ENCODE results near the gene ATP4A. TPM values are rescaled to one million over a fixed set of nuclear protein-coding genes. Genes with fewer than 3 reads are reported as not detected.

ATP4A gene
- total and polyA plus RNA-seq, 8 donors: 0.28 to 10.8 (median 2.5) TPM

- Histone ChIP-seq H3K4me3 (no peak overlapping the region), H3K4me1 (peaks cover 0 to 13% (median 7%) of the 10 kb centered on the region in 3 donors), H3K27ac (no peak overlapping the region), H3K36me3 (no peaks in the 10 kb centered on the region), H3K9me3 (no peaks in the 10 kb centered on the region), H3K27me3 (no peaks in the 10 kb centered on the region)
- no peak for TF ChIP-seq CTCF (IDR thresholded peaks at IDR 0.05)
- intact Hi-C loops (cut with DNase I): no loop called here
- 86 to 88% methylated on average over 6 of the region's 6 CpGs for WGBS, 2 donors
- DNase-seq: no peak
- no peak for ATAC-seq
- no peak for FAIRE-seq
Measured at GRCh38 chr19:35561436-35561835, 2.0 kb downstream of the ATP4A start.

GRCh38 chr19:35560677-35561076 lies 2.8 kb downstream of the ATP4A start:
- intact Hi-C loops (cut with DNase I): no loop called here
- H3K27ac ChIP-seq: peak overlapping the region in 1 of 4 donors; percentile 23
- peak in 3 of 4 donors; percentile 15 to 43 (median 32) for ATAC-seq
- H3K27me3 ChIP-seq: no peaks in the 10 kb centered on the region
- no peaks in the 10 kb centered on the region for H3K9me3 ChIP-seq
- WGBS, 2 donors: 18 to 30% methylated on average over 6 of the region's 6 CpGs
- no peak for TF ChIP-seq CTCF (IDR thresholded peaks at IDR 0.05)
- no peak overlapping the region for H3K4me3 ChIP-seq
- peak in 2 of 6 donors; percentile 48 to 51 for DNase-seq
- H3K36me3 ChIP-seq: no peaks in the 10 kb centered on the region
- peaks cover 0 to 13% (median 6%) of the 10 kb centered on the region in 3 donors for H3K4me1 ChIP-seq
- FAIRE-seq: no peak

GRCh38 chr19:35560271-35560670 lies 3.2 kb downstream of the ATP4A start:
- no peak overlapping the region for H3K4me3 ChIP-seq

GRCh38 chr19:35559781-35560180 lies 3.7 kb downstream of the ATP4A start:
- no peak overlapping the region for H3K4me3 ChIP-seq
- no peak overlapping the region for H3K27ac ChIP-seq
- no peaks in the 10 kb centered on the region for H3K27me3 ChIP-seq
- no peaks in the 10 kb centered on the region for H3K36me3 ChIP-seq
- no peak for TF ChIP-seq CTCF (IDR thresholded peaks at IDR 0.05)
- no peak for ATAC-seq
- no peaks in the 10 kb centered on the region for H3K9me3 ChIP-seq
- H3K4me1 ChIP-seq: peaks cover 0 to 6% (median 0%) of the 10 kb centered on the region in 3 donors
- FAIRE-seq: no peak
- DNase-seq: peak in 1 of 6 donors; percentile 49
- intact Hi-C loops (cut with DNase I): no loop called here
- 89 to 92% methylated on average over 23 of the region's 23 CpGs for WGBS, 2 donors

More at GRCh38 chr19:35560271-35560670, 3.2 kb downstream of the ATP4A start:
- no peaks in the 10 kb centered on the region for H3K27me3 ChIP-seq
- intact Hi-C loops (cut with DNase I): no loop called here
- no peaks in the 10 kb centered on the region for H3K9me3 ChIP-seq
- TF ChIP-seq CTCF (IDR thresholded peaks at IDR 0.05): no peak
- peak in 1 of 6 donors; percentile 42 for DNase-seq
- 89 to 90% methylated on average over 18 of the region's 18 CpGs for WGBS, 2 donors
- H3K36me3 ChIP-seq: no peaks in the 10 kb centered on the region
- no peak for FAIRE-seq
- peaks cover 0 to 9% (median 2%) of the 10 kb centered on the region in 3 donors for H3K4me1 ChIP-seq
- H3K27ac ChIP-seq: no peak overlapping the region
- no peak for ATAC-seq

- H3K27ac ChIP-seq: no peak overlapping the region
- ATAC-seq (peak in 3 of 4 donors; percentile 4 to 50 (median 20)), DNase-seq (peak in 1 of 6 donors; percentile 51), FAIRE-seq (no peak)
- intact Hi-C loops (cut with DNase I): no loop called here
- H3K9me3 ChIP-seq: no peaks in the 10 kb centered on the region
- H3K4me3 ChIP-seq: peak overlapping the region in 2 of 4 donors; percentile 28 to 47
- no peaks in the 10 kb centered on the region for H3K36me3 ChIP-seq
- H3K27me3 ChIP-seq: no peaks in the 10 kb centered on the region
- WGBS, 2 donors: 25 to 32% methylated on average over 11 of the region's 11 CpGs
- peaks cover 0 to 6% (median 0%) of the 10 kb centered on the region in 3 donors for H3K4me1 ChIP-seq
- no peak for TF ChIP-seq CTCF (IDR thresholded peaks at IDR 0.05)
Measured at GRCh38 chr19:35559281-35559659, 4.2 kb downstream of the ATP4A start.
